ENCODE results near the gene ARHGEF40. TPM values are rescaled to one million over a fixed set of nuclear protein-coding genes. Genes with fewer than 3 reads are reported as not detected.

Gene ARHGEF40
- polyA plus RNA-seq, 2 of the 4 experiments (the other 2 are of a cell fraction) = 7.8 to 9.6 TPM

GRCh38 chr14:21091821-21092272 lies 21.7 kb downstream of the ARHGEF40 start:
- H3K4me1 ChIP-seq = peaks cover 35% of the 10 kb centered on the region
- ChIA-PET POLR2A (interaction anchor here (0.8 to 2.6 kb wide), 3 partner anchors 12 to 77 kb away, joined by 3 to 19 read pairs (median 3); no protein-coding TSS in a partner anchor), CTCF (interaction anchor here (0.6 to 13.7 kb wide), 43 partner anchors 14 to 431 kb away, joined by 3 to 369 read pairs (median 6); partner anchors contain the start of genes ARHGEF40, RNASE13, RNASE7 and RNASE8)
- no peak overlapping the region for H3K4me3 ChIP-seq
- FAIRE-seq (no peak), ATAC-seq (peak in 1 of 2 experiments; percentile 2; a peak in 2 of 6 replicates), DNase-seq (ENCODE audit: low read depth in 1 of 2, low spot score in 1 of 2) (no peak)
- 92% methylated on average over 35 of the region's 42 CpGs for WGBS (ENCODE audit: missing lambda C conversion rate)
- peak overlapping the region in 1 of 2 experiments; percentile 49; a peak in 3 of 6 replicates for H3K27ac ChIP-seq
- TF ChIP-seq FOXS1 (CRISPR knock-in tag; IDR thresholded peaks at IDR 0.05) = no peak
- TF ChIP-seq ATOH8 (CRISPR knock-in tag; IDR thresholded peaks at IDR 0.05; ENCODE audit: low read depth) = no peak
- no peak for TF ChIP-seq ESRRA (IDR thresholded peaks at IDR 0.05; ENCODE audit: borderline replicate concordance, low read length)
- no peak for TF ChIP-seq HEYL (CRISPR knock-in tag; IDR thresholded peaks at IDR 0.05)
- no peak for TF ChIP-seq CHD4 (IDR thresholded peaks at IDR 0.05; ENCODE audit: borderline replicate concordance)
- no peak for TF ChIP-seq CEBPB (IDR thresholded peaks at IDR 0.05)
- no peak for TF ChIP-seq TP53 (CRISPR knock-in tag; IDR thresholded peaks at IDR 0.05)
- no peak for TF ChIP-seq KDM1A (IDR thresholded peaks at IDR 0.05; ENCODE audit: low read depth)
- no peak for TF ChIP-seq RARB (CRISPR knock-in tag; IDR thresholded peaks at IDR 0.05)
- H3K4me2 ChIP-seq = no peak overlapping the region
- no peaks in the 10 kb centered on the region for H3K9me3 ChIP-seq

GRCh38 chr14:21092273-21093011 lies 22.3 kb downstream of the ARHGEF40 start:
- peak; percentile 52 to 87 for ATAC-seq
- Histone ChIP-seq H3K4me2 (no peak overlapping the region), H3K9me3 (no peaks in the 10 kb centered on the region), H3K27ac (peak overlapping the region in 1 of 2 experiments; percentile 49; a peak in 3 of 6 replicates), H3K4me1 (peaks cover 41% of the 10 kb centered on the region), H3K4me3 (no peak overlapping the region)
- peak; percentile 59 for FAIRE-seq
- CTCF ChIA-PET = interaction anchor here (0.7 to 13.7 kb wide), 48 partner anchors 13 to 431 kb away, joined by 3 to 369 read pairs (median 5); partner anchors contain the start of genes ARHGEF40, RNASE13, RNASE7 and RNASE8
- TF ChIP-seq CEBPB (IDR thresholded peaks at IDR 0.05) (no peak), MAX (IDR thresholded peaks at IDR 0.05) (peak; percentile 79), CTCF (IDR thresholded peaks at IDR 0.05) (peak; percentile 99), MAFK (IDR thresholded peaks at IDR 0.05; ENCODE audit: partially characterized antibody) (peak; percentile 20), RAD21 (conservative IDR thresholded peaks at IDR 0.05 in 1 of 2, IDR thresholded peaks at IDR 0.05 in 1 of 2) (peak; percentile 92 to 95), SMC3 (IDR thresholded peaks at IDR 0.05) (peak; percentile 98), JUN (IDR thresholded peaks at IDR 0.05) (peak in 1 of 2 experiments; percentile 42; a peak in 1 of 5 replicates), USF2 (IDR thresholded peaks at IDR 0.05) (no peak), MYC (IDR thresholded peaks at IDR 0.05; ENCODE audit: borderline replicate concordance, low read length) (peak; percentile 36; the same call in 1 of the 2 replicates)
- 29% methylated on average over 42 of the region's 59 CpGs for WGBS (ENCODE audit: missing lambda C conversion rate)
- DNase-seq (ENCODE audit: low read depth in 1 of 2, low spot score in 1 of 2) = peak; percentile 74 to 83
- POLR2A ChIA-PET = interaction anchor here (0.8 to 2.6 kb wide), 3 partner anchors 11 to 78 kb away, joined by 3 to 19 read pairs (median 3); no protein-coding TSS in a partner anchor

All from A549 (cell line).